ENCODE measurements around the gene NOD2.

DNA sequence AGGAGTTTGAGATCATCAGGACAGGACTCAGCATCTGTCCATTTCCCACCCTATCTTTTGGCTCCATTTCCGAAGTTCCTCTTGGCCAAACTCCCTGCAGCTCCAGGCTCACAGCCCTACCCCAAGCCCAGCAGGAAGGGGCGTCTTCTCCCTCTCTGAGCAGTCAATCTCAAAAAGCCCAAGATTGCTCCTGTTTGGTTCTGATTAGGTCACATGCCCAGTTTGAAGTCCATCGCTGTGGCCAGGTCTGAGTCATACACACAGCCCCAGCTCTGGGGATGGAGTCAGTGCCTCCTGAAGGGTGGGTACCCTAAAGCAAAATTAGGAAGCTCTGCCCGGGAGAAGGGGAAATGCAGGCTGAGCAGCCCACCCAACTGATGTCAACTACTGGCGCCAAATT, 36.2 kb upstream of the NOD2 start:
- TF ChIP-seq, protein P1, sequence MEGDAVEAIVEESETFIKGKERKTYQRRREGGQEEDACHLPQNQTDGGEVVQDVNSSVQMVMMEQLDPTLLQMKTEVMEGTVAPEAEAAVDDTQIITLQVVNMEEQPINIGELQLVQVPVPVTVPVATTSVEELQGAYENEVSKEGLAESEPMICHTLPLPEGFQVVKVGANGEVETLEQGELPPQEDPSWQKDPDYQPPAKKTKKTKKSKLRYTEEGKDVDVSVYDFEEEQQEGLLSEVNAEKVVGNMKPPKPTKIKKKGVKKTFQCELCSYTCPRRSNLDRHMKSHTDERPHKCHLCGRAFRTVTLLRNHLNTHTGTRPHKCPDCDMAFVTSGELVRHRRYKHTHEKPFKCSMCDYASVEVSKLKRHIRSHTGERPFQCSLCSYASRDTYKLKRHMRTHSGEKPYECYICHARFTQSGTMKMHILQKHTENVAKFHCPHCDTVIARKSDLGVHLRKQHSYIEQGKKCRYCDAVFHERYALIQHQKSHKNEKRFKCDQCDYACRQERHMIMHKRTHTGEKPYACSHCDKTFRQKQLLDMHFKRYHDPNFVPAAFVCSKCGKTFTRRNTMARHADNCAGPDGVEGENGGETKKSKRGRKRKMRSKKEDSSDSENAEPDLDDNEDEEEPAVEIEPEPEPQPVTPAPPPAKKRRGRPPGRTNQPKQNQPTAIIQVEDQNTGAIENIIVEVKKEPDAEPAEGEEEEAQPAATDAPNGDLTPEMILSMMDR (conservative IDR thresholded peaks at IDR 0.05 in 1 of 2, IDR thresholded peaks at IDR 0.05 in 1 of 2; ENCODE audit: low read depth in 1 of 2, low read length in 2 of 2) = no peak
- TF ChIP-seq EZH2 (IDR thresholded peaks at IDR 0.05; ENCODE audit: low read length, missing control alignments) = no peak
